Activated CD8-positive, alpha-beta T cell treated with anti-CD3 and anti-CD28 coated beads, Interleukin-2, amount 10 ng/mL, durations not matched to agents 7 days and 5 days (primary cell): ENCODE data around the gene CHIA. TPM values are rescaled to one million over a fixed set of nuclear protein-coding genes. Genes with fewer than 3 reads are reported as not detected.

Experiments
- ATAC-seq: fragments of 150-1000 bp; cut with Tn5 transposase; one replicate; pipeline ENCODE4 v1.10.0; 2021; ENCODE audit warnings: moderate library complexity
- CTCF ChIA-PET: fragments of 350-600 bp; sonication (Branson Sonifier 250); formaldehyde crosslinking; loops from one replicate; lab custom pipeline; 2021; ENCODE audit warnings: antibody characterized with exemption; lab: Charles Lee
- POLR2A ChIA-PET: fragments of 350-600 bp; sonication (Branson Sonifier 250); formaldehyde crosslinking; loops from one replicate; lab custom pipeline; 2021; ENCODE audit warnings: antibody characterized with exemption; lab: Charles Lee
- DNase-seq: peaks from one replicate; pipeline ENCODE4 v3.0.0-alpha.2; 2020
- H3K27ac Mint-ChIP-seq: one replicate; pipeline ENCODE4 v1.8.0; 2021; ENCODE audit warnings: mild to moderate bottlenecking, mixed read lengths
- H3K27me3 Mint-ChIP-seq: one replicate; pipeline ENCODE4 v1.8.0; 2021; ENCODE audit warnings: low read depth, mixed read lengths
- H3K36me3 Mint-ChIP-seq: one replicate; pipeline ENCODE4 v1.8.0; 2021; ENCODE audit warnings: low read depth, mixed read lengths
- H3K4me1 Mint-ChIP-seq: one replicate; pipeline ENCODE4 v1.8.0; 2021; ENCODE audit warnings: low read depth, mixed read lengths
- H3K4me3 Mint-ChIP-seq: one replicate; pipeline ENCODE4 v1.8.0; 2021; ENCODE audit warnings: mild to moderate bottlenecking, mixed read lengths
- H3K9me3 Mint-ChIP-seq: one replicate; pipeline ENCODE4 v1.8.0; 2022; ENCODE audit warnings: mixed read lengths; ENCODE audit not compliant: insufficient read depth
- total RNA-seq, 2 experiments: library from RNA; stranded (reverse); gene quantifications; one replicate each; pipeline ENCODE4 v1.2.3, GENCODE V29; 2021

CHIA gene
- total RNA-seq, 2 experiments from 2014 or later: not detected

GRCh38 chr1:111369645-111370044 lies 79.0 kb downstream of the CHIA start:
- CTCF ChIA-PET: interaction anchor here (0.9 kb wide), 1 partner anchor 24 kb away, joined by 3 read pairs; no protein-coding TSS in a partner anchor
- ATAC-seq: no peak
- DNase-seq: no peak
- Mint-ChIP-seq H3K27ac (no peak overlapping the region), H3K9me3 (no peaks in the 10 kb centered on the region), H3K4me3 (no peak overlapping the region), H3K4me1 (peaks cover 2% of the 10 kb centered on the region), H3K36me3 (no peaks in the 10 kb centered on the region), H3K27me3 (peaks cover 37% of the 10 kb centered on the region)
- POLR2A ChIA-PET: no interaction called here

Other genes starting within 250 kb of the CHIA start
- 10 to 100 TPM; 27.5 to 29.3 TPM for gene DRAM2, start 150.8 kb upstream of the CHIA start, total RNA-seq
- gene CEPT1, start 150.6 kb upstream of the CHIA start, total RNA-seq: 10 to 100 TPM; 36.6 to 37.5 TPM
- gene DENND2D, start 90.2 kb upstream of the CHIA start, total RNA-seq: 100 to 1,000 TPM; 262 to 275 TPM
- 10 to 100 TPM; 23.8 to 27.0 TPM for gene CHI3L2, start 63.1 kb upstream of the CHIA start, total RNA-seq
- gene OVGP1, start 136.9 kb downstream of the CHIA start, total RNA-seq: under 1 TPM; 0.74 to 0.99 TPM
- gene WDR77, start 158.4 kb downstream of the CHIA start, total RNA-seq: 10 to 100 TPM; 54.3 to 57.8 TPM
- 100 to 1,000 TPM; 396 to 404 TPM for gene ATP5PB, start 158.6 kb downstream of the CHIA start, total RNA-seq
- gene C1orf162, start 183.1 kb downstream of the CHIA start, total RNA-seq: 10 to 100 TPM; 40.1 to 42.1 TPM
- under 1 TPM in 1 of 2 experiments, not detected in 1; 0.18 TPM for gene ADORA3, start 212.8 kb downstream of the CHIA start, total RNA-seq
- not detected for gene TMIGD3, start 212.8 kb downstream of the CHIA start, total RNA-seq